SHP77 treated with DMSO at 0.1 percent for 48 hours (cell line): ENCODE measurements around the gene FBXO46.
A peak's percentile ranks its signal among the peaks of the same experiment; 100 is the strongest.

ENCODE experiments used
- DNase-seq: peaks from one replicate; lab custom pipeline; 2025; lab: John Stamatoyannopoulos, UW

FBXO46 gene

GRCh38 chr19:45730368-45731288 lies at the start of gene FBXO46:
FBXO46 (minus strand) TSS chr19:45730896; CDS start chr19:45713495, 17,401 bp downstream.
- peak; percentile 97 for DNase-seq

- no peak for DNase-seq
Measured at GRCh38 chr19:45780146-45780447, 49.4 kb upstream of the FBXO46 start.

GRCh38 chr19:45779231-45780145 lies 48.8 kb upstream of the FBXO46 start:
- DNase-seq: no peak

GRCh38 chr19:45778010-45778661 lies 47.4 kb upstream of the FBXO46 start:
- DNase-seq: no peak

GRCh38 chr19:45777395-45777961 lies 46.8 kb upstream of the FBXO46 start:
- no peak for DNase-seq

GRCh38 chr19:45774765-45775164 lies 44.1 kb upstream of the FBXO46 start:
- no peak for DNase-seq

- DNase-seq: no peak
Measured at GRCh38 chr19:45773384-45773783, 42.7 kb upstream of the FBXO46 start.

GRCh38 chr19:45772912-45773311 lies 42.2 kb upstream of the FBXO46 start:
- no peak for DNase-seq

GRCh38 chr19:45772130-45772840 lies 41.6 kb upstream of the FBXO46 start:
- no peak for DNase-seq

- no peak for DNase-seq
Measured at GRCh38 chr19:45771311-45771933, 40.7 kb upstream of the FBXO46 start.

GRCh38 chr19:45770192-45771101 lies 39.8 kb upstream of the FBXO46 start:
- DNase-seq: peak; percentile 95

GRCh38 chr19:45769821-45770191 lies 39.1 kb upstream of the FBXO46 start:
- DNase-seq: no peak

GRCh38 chr19:45768984-45769782 lies 38.5 kb upstream of the FBXO46 start, which contains the start of gene SIX5:
SIX5 (minus strand) TSS chr19:45769252; CDS start chr19:45768844, 408 bp downstream.
- DNase-seq: peak; percentile 83

- DNase-seq: no peak
Measured at GRCh38 chr19:45768655-45768983, 37.9 kb upstream of the FBXO46 start.

- no peak for DNase-seq
Measured at GRCh38 chr19:45767881-45768654, 37.4 kb upstream of the FBXO46 start.

- DNase-seq: no peak
Measured at GRCh38 chr19:45767410-45767880, 36.7 kb upstream of the FBXO46 start.

GRCh38 chr19:45766869-45767346 lies 36.2 kb upstream of the FBXO46 start:
- DNase-seq: no peak

GRCh38 chr19:45766296-45766868 lies 35.7 kb upstream of the FBXO46 start:
- no peak for DNase-seq
